Right renal cortex interstitium (tissue), 3 donors: ENCODE measurements around the gene CWC25. TPM values are rescaled to one million over a fixed set of nuclear protein-coding genes. Genes with fewer than 3 reads are reported as not detected.
A peak's percentile ranks its signal among the peaks of the same experiment; 100 is the strongest.

Source experiments
- DNase-seq, 3 donors: peaks; one replicate each; pipeline ENCODE4 v3.0.0-alpha.2; 2013; ENCODE audit warnings: low read depth in 3 of 3, low spot score in 2 of 3
- polyA plus RNA-seq, 3 donors: library from polyadenylated mRNA; unstranded; fragments of 120-200 nt; gene quantifications; one replicate each; pipeline ENCODE4 v1.2.1, GENCODE V29; 2013; ENCODE audit not compliant: insufficient read length in 3 of 3

Gene CWC25
- polyA plus RNA-seq, 3 donors = 24.8 to 26.3 (median 25.8) TPM

GRCh38 chr17:38853292-38854219 is 28.4 kb upstream of the CWC25 start, which contains the start of gene RPL23:
RPL23 (minus strand) TSS chr17:38853721; CDS start chr17:38853710, 11 bp downstream.
- DNase-seq = peak; percentile 97 to 98 (median 97)

GRCh38 chr17:38852771-38853291 is 27.7 kb upstream of the CWC25 start:
- no peak for DNase-seq

GRCh38 chr17:38851434-38851833 is 26.3 kb upstream of the CWC25 start:
- no peak for DNase-seq

- DNase-seq = no peak
These were observed 25.3 kb upstream of the CWC25 start for GRCh38 chr17:38850374-38850773.

- no peak for DNase-seq
These were observed 24.0 kb upstream of the CWC25 start for GRCh38 chr17:38848939-38849605.

GRCh38 chr17:38848557-38848891 is 23.4 kb upstream of the CWC25 start:
- DNase-seq = no peak

GRCh38 chr17:38844261-38844757 is 19.2 kb upstream of the CWC25 start:
- DNase-seq = no peak

GRCh38 chr17:38825762-38826247 is 684 bp upstream of the CWC25 start:
- no peak for DNase-seq

GRCh38 chr17:38815576-38816193 is 9.4 kb downstream of the CWC25 start:
- no peak for DNase-seq

- DNase-seq = no peak
These were observed 15.3 kb downstream of the CWC25 start for GRCh38 chr17:38809828-38810227.

- DNase-seq = no peak
These were observed 24.8 kb downstream of the CWC25 start for GRCh38 chr17:38800237-38800760.

- peak; percentile 88 to 93 (median 91) for DNase-seq
These were observed 25.5 kb downstream of the CWC25 start, which contains the start of gene PIP4K2B for GRCh38 chr17:38799501-38800236. PIP4K2B (minus strand) TSS chr17:38799556; CDS start chr17:38799424, 132 bp downstream.

- peak in 1 of 3 donors; percentile 17 for DNase-seq
These were observed 26.3 kb downstream of the CWC25 start for GRCh38 chr17:38798614-38799500.

GRCh38 chr17:38797828-38798227 is 27.3 kb downstream of the CWC25 start:
- DNase-seq = no peak

- DNase-seq = no peak
These were observed 28.0 kb downstream of the CWC25 start for GRCh38 chr17:38797158-38797490.

- no peak for DNase-seq
These were observed 28.5 kb downstream of the CWC25 start for GRCh38 chr17:38796451-38797157.

GRCh38 chr17:38794221-38794620 is 30.9 kb downstream of the CWC25 start:
- no peak for DNase-seq

GRCh38 chr17:38791162-38791561 is 34.0 kb downstream of the CWC25 start:
- no peak for DNase-seq
